ENCODE measurements around the gene IL2RG. TPM values are rescaled to one million over a fixed set of nuclear protein-coding genes. Genes with fewer than 3 reads are reported as not detected.
A peak's percentile ranks its signal among the peaks of the same experiment; 100 is the strongest.

The IL2RG gene
- total and polyA plus RNA-seq, 2 donors (not counting 1 experiment from before 2014, with no cell fraction given), result 297 to 419 TPM

GRCh38 chrX:71117358-71117757 is 6.0 kb upstream of the IL2RG start:
- Histone ChIP-seq H3K27ac (ENCODE audit: low read length in 2 of 2) (peak overlapping the region; percentile 85 to 90), H3K79me2 (ENCODE audit: control insufficient read depth, insufficient read depth, low read length) (peaks cover 35% of the 10 kb centered on the region), H4K20me1 (ENCODE audit: control insufficient read depth, insufficient read depth, low read length, poor library complexity, severe bottlenecking) (no peaks in the 10 kb centered on the region), H3K9me3 (ENCODE audit: control extremely low read depth in 1 of 3, control insufficient read depth in 2 of 3, insufficient read depth in 1 of 3, low read length in 2 of 3) (no peaks in the 10 kb centered on the region), H3K36me3 (replicated peaks in 1 of 2; ENCODE audit: control extremely low read depth in 1 of 2, control insufficient read depth in 1 of 2, extremely low read depth in 1 of 2, insufficient read depth in 2 of 2, low read length in 1 of 2) (peaks cover 0 to 16% of the 10 kb centered on the region in 2 experiments), H2AFZ (ENCODE audit: insufficient read depth, low read depth, low read length, poor library complexity, severe bottlenecking) (no peak overlapping the region), H3K27me3 (replicated peaks in 1 of 4; ENCODE audit: control extremely low read depth in 1 of 4, control insufficient read depth in 3 of 4, insufficient read depth in 4 of 4, low read length in 3 of 4) (no peaks in the 10 kb centered on the region), H3K4me1 (ENCODE audit: control insufficient read depth in 2 of 2, insufficient read depth in 2 of 2, low read length in 2 of 2) (peaks cover 25 to 36% of the 10 kb centered on the region in 2 donors), H3K4me2 (replicated peaks; ENCODE audit: low read depth, low read length, poor library complexity, severe bottlenecking) (peak overlapping the region; percentile 75), H3K4me3 (ENCODE audit: control extremely low read depth in 1 of 5, extremely low read depth in 1 of 5, insufficient read depth in 1 of 5, low read depth in 2 of 5, low read length in 4 of 5) (peak overlapping the region in 1 of 5 experiments; percentile 74), H3K9ac (ENCODE audit: low read length) (no peak overlapping the region)
- Mint-ChIP-seq H3K4me3 (no peak overlapping the region), H3K27ac (peak overlapping the region; percentile 53), H3K9me3 (ENCODE audit: insufficient read depth) (no peaks in the 10 kb centered on the region), H3K27me3 (no peaks in the 10 kb centered on the region), H3K4me1 (peaks cover 24% of the 10 kb centered on the region)
- CTCF ChIA-PET, result interaction anchor here (0.8 to 3.0 kb wide), 5 partner anchors 12 to 51 kb away, joined by 3 to 25 read pairs (median 8); partner anchors contain the start of gene FOXO4
- intact Hi-C loops (cut with micrococcal nuclease), result no loop called here
- DNase-seq (no peak), ATAC-seq (ENCODE audit: low read depth) (no peak)
- no peak for TF ChIP-seq EZH2 (IDR thresholded peaks at IDR 0.05; ENCODE audit: borderline replicate concordance, insufficient read depth, low read depth, low read length, poor library complexity, severe bottlenecking)
- TF ChIP-seq CTCF (IDR thresholded peaks at IDR 0.05), result no peak
- POLR2A ChIA-PET, result interaction anchor here (1.3 kb wide), 1 partner anchor 14 kb away, joined by 3 read pairs; no protein-coding TSS in a partner anchor
- 100% methylated on average over 1 of the region's 10 CpGs for WGBS (ENCODE audit: insufficient coverage)

- H3K79me2 ChIP-seq (ENCODE audit: control insufficient read depth, insufficient read depth, low read length), result peaks cover 56% of the 10 kb centered on the region
- ChIA-PET POLR2A (interaction anchor here (0.6 to 3.4 kb wide), 8 partner anchors 10 to 254 kb away, joined by 3 to 29 read pairs (median 3); partner anchors contain the start of genes TAF1 and ZMYM3), CTCF (interaction anchor here (1.0 to 4.7 kb wide), 6 partner anchors 9 to 18 kb away, joined by 4 to 33 read pairs (median 6); partner anchors contain the start of gene FOXO4)
- ATAC-seq (ENCODE audit: low read depth), result peak; percentile 40
- no peaks in the 10 kb centered on the region for H3K27me3 ChIP-seq (replicated peaks in 1 of 4; ENCODE audit: control extremely low read depth in 1 of 4, control insufficient read depth in 3 of 4, insufficient read depth in 4 of 4, low read length in 3 of 4)
- Mint-ChIP-seq H3K27me3 (no peaks in the 10 kb centered on the region), H3K9me3 (ENCODE audit: insufficient read depth) (no peaks in the 10 kb centered on the region), H3K4me1 (peaks cover 59% of the 10 kb centered on the region), H3K27ac (peak overlapping the region; percentile 99), H3K4me3 (peak overlapping the region; percentile 98)
- no peak for TF ChIP-seq CTCF (IDR thresholded peaks at IDR 0.05)
- intact Hi-C loops (cut with micrococcal nuclease), result loop anchor here (1.0 to 5.0 kb wide), 5 partner anchors 9 to 142 kb away; partner anchors contain the start of genes SNX12 and ZMYM3
- no peak for DNase-seq
- H3K9me3 ChIP-seq (ENCODE audit: control extremely low read depth in 1 of 3, control insufficient read depth in 2 of 3, insufficient read depth in 1 of 3, low read length in 2 of 3), result no peaks in the 10 kb centered on the region
- H3K4me2 ChIP-seq (replicated peaks; ENCODE audit: low read depth, low read length, poor library complexity, severe bottlenecking), result peak overlapping the region; percentile 85
- WGBS (ENCODE audit: insufficient coverage), result 0% methylated on average over 2 of the region's 5 CpGs
- H4K20me1 ChIP-seq (ENCODE audit: control insufficient read depth, insufficient read depth, low read length, poor library complexity, severe bottlenecking), result no peaks in the 10 kb centered on the region
- H3K36me3 ChIP-seq (replicated peaks in 1 of 2; ENCODE audit: control extremely low read depth in 1 of 2, control insufficient read depth in 1 of 2, extremely low read depth in 1 of 2, insufficient read depth in 2 of 2, low read length in 1 of 2), result peaks cover 0 to 31% of the 10 kb centered on the region in 2 experiments
- H3K4me1 ChIP-seq (ENCODE audit: control insufficient read depth in 2 of 2, insufficient read depth in 2 of 2, low read length in 2 of 2), result peaks cover 50 to 59% of the 10 kb centered on the region in 2 donors
- peak overlapping the region; percentile 46 for H2AFZ ChIP-seq (ENCODE audit: insufficient read depth, low read depth, low read length, poor library complexity, severe bottlenecking)
- H3K9ac ChIP-seq (ENCODE audit: low read length), result peak overlapping the region; percentile 86
- peak overlapping the region; percentile 75 to 90 (median 82) for H3K4me3 ChIP-seq (ENCODE audit: control extremely low read depth in 1 of 5, extremely low read depth in 1 of 5, insufficient read depth in 1 of 5, low read depth in 2 of 5, low read length in 4 of 5)
- H3K27ac ChIP-seq (ENCODE audit: low read length in 2 of 2), result peak overlapping the region; percentile 98
Measured at GRCh38 chrX:71111921-71112431, 599 bp upstream of the IL2RG start.

All from B cell (primary cell).